Stimulated activated CD8-positive, alpha-beta memory T cell treated with anti-CD3 and anti-CD28 coated beads, Interleukin-12 subunit alpha, Interleukin-12 subunit beta, amount 100 ng/mL, for 1 hour (primary cell): Measurements from ENCODE around the gene CIT.

Experiments used
- DNase-seq: peaks from one replicate; pipeline ENCODE4 v3.0.0-alpha.2; 2020; ENCODE audit warnings: low read depth

CIT gene

DNA sequence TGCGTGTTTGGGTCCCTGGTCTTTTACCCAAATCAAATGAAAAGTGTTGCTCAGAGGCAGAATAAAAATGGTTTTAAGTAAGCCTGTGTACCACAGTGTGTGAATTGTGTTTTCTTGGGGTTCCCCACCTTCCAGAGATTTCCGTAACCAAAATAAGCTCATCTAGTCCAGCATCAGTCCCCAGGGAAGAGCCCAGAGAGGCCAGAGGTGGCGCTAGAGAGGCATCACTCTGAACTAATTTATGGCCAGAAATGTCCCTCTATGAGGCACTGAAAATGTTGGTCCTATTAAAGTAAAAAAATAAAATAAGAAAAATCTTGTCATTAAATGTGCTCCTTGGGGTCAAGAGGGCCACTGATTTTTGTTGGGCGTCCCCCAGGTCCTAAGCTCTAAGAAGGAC lies 234.1 kb downstream of the CIT start:
- DNase-seq: no peak
